ENCODE results near the gene MR1. TPM values are rescaled to one million over a fixed set of nuclear protein-coding genes. Genes with fewer than 3 reads are reported as not detected.

The MR1 gene
- total and polyA plus RNA-seq, 2 of the 13 experiments (the other 11 are each of a cell fraction or from before 2014, with no cell fraction given) = 7.7 to 10.4 TPM

DNA sequence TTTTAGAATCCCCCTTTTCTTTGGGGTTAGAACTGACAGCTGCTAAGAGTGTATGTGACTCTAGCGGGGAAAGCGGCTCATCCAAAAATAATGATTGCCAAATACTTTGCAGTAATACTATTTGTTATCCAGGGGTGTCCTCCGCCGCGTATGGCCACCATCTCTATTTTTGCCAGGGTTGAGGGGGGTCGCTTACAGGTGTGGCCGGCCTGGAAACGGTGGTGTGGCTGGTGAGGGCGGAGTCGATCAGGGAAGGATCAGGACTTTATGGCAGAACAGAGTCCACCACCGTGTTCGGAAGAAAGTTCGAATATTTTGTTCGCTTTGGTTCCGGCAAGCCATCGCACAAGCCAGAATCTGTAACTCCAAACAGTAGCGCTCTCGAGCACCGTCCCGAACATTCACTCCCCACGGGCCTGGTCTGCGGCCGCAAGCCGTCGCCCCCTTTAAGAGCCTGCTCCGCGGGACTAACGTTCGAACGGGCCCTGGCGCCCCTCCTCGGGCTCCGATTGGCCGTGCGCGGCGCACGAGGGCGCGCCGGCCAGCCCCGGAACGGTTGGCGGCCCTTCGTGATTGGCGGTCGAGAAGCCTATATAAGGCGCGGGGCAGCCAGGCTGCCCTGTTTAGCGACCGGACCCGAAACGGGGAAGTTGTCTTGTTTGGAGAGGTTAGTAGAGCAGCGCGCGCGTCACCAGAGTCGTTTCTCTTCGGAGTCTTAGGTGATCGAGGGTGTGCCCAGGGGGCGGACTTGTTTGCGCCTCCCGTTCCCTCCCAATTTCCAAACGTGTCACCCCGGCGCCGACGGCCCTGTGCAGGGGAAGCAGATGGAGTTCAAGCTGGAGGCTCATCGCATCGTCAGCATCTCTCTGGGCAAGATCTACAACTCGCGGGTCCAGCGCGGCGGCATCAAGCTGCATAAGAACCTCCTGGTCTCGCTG is 54.6 kb downstream of the MR1 start, which contains the start of gene IER5 (continued):
- peak; percentile 76 for TF ChIP-seq AGO1 (IDR thresholded peaks at IDR 0.05; ENCODE audit: low read depth, low read length, poor library complexity, severe bottlenecking)
- TF ChIP-seq ZNF333 (CRISPR knock-in tag; IDR thresholded peaks at IDR 0.05; ENCODE audit: borderline replicate concordance) = no peak
- TF ChIP-seq, protein P1, sequence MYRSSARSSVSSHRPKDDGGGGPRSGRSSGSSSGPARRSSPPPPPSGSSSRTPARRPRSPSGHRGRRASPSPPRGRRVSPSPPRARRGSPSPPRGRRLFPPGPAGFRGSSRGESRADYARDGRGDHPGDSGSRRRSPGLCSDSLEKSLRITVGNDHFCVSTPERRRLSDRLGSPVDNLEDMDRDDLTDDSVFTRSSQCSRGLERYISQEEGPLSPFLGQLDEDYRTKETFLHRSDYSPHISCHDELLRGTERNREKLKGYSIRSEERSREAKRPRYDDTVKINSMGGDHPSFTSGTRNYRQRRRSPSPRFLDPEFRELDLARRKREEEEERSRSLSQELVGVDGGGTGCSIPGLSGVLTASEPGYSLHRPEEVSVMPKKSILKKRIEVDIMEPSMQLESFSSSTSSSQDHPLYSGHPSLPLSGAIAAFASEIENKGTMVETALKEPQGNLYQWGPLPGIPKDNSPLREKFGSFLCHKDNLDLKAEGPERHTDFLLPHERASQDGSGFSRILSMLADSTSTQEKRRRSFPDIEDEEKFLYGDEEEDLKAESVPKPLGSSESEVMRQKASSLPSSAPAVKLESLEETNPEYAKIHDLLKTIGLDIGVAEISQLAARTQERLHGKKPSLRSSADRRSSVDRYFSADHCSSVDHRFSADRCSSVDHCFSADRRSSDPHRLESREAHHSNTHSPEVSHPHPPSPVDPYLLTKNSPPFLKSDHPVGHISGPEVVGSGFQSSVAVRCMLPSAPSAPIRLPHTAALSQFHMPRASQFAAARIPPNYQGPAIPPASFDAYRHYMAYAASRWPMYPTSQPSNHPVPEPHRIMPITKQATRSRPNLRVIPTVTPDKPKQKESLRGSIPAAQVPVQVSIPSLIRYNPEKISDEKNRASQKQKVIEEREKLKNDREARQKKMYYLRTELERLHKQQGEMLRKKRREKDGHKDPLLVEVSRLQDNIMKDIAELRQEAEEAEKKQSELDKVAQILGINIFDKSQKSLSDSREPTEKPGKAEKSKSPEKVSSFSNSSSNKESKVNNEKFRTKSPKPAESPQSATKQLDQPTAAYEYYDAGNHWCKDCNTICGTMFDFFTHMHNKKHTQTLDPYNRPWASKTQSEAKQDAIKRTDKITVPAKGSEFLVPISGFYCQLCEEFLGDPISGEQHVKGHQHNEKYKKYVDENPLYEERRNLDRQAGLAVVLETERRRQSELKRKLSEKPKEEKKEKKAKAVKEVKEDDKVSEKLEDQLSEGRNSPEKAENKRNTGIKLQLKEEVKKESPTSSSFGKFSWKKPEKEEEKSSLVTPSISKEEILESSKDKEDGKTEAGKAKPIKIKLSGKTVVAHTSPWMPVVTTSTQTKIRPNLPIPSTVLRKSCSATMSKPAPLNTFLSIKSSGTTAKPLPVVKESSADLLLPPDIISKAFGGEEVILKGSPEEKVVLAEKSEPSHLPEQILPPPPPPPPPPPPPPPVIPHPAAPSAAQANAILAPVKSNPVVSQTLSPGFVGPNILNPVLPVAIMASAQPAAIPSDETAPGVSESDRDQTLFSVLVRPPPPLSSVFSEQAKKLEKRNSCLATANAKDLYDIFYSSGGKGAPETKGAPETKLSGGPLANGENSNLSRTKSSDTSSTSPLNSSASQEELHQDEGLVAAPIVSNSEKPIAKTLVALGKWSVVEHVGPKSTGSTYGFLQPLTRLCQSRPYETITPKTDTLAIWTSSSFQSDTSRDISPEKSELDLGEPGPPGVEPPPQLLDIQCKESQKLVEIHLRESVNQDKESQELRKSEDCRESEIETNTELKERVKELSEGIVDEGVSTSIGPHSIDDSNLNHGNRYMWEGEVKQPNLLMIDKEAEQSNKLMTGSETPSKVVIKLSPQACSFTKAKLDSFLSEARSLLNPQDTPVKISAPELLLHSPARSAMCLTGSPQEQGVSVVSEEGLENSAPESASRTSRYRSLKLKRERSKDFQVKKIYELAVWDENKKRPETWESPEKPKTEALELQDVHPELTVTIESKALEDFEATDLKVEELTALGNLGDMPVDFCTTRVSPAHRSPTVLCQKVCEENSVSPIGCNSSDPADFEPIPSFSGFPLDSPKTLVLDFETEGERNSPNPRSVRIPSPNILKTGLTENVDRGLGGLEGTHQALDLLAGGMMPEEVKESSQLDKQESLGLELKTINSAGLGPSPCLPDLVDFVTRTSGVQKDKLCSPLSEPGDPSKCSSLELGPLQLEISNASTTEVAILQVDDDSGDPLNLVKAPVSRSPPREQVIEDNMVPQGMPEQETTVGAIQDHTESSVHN (CRISPR knock-in tag; IDR thresholded peaks at IDR 0.05) = no peak
- peak; percentile 94 for TF ChIP-seq ZNF749 (CRISPR knock-in tag; IDR thresholded peaks at IDR 0.05; ENCODE audit: borderline replicate concordance)
- peak; percentile 67; the same call in 1 of the 2 replicates for TF ChIP-seq ZNF331 (CRISPR knock-in tag; IDR thresholded peaks at IDR 0.05)
- peak; percentile 82 for TF ChIP-seq SNAPC2 (CRISPR knock-in tag; IDR thresholded peaks at IDR 0.05)
- TF ChIP-seq, protein P2, sequence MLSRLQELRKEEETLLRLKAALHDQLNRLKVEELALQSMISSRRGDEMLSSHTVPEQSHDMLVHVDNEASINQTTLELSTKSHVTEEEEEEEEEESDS (CRISPR knock-in tag; IDR thresholded peaks at IDR 0.05; ENCODE audit: borderline replicate concordance) = 0 out of 2 replicates have a peak, but pooled peaks have one; percentile 44
- TF ChIP-seq, protein P3, sequence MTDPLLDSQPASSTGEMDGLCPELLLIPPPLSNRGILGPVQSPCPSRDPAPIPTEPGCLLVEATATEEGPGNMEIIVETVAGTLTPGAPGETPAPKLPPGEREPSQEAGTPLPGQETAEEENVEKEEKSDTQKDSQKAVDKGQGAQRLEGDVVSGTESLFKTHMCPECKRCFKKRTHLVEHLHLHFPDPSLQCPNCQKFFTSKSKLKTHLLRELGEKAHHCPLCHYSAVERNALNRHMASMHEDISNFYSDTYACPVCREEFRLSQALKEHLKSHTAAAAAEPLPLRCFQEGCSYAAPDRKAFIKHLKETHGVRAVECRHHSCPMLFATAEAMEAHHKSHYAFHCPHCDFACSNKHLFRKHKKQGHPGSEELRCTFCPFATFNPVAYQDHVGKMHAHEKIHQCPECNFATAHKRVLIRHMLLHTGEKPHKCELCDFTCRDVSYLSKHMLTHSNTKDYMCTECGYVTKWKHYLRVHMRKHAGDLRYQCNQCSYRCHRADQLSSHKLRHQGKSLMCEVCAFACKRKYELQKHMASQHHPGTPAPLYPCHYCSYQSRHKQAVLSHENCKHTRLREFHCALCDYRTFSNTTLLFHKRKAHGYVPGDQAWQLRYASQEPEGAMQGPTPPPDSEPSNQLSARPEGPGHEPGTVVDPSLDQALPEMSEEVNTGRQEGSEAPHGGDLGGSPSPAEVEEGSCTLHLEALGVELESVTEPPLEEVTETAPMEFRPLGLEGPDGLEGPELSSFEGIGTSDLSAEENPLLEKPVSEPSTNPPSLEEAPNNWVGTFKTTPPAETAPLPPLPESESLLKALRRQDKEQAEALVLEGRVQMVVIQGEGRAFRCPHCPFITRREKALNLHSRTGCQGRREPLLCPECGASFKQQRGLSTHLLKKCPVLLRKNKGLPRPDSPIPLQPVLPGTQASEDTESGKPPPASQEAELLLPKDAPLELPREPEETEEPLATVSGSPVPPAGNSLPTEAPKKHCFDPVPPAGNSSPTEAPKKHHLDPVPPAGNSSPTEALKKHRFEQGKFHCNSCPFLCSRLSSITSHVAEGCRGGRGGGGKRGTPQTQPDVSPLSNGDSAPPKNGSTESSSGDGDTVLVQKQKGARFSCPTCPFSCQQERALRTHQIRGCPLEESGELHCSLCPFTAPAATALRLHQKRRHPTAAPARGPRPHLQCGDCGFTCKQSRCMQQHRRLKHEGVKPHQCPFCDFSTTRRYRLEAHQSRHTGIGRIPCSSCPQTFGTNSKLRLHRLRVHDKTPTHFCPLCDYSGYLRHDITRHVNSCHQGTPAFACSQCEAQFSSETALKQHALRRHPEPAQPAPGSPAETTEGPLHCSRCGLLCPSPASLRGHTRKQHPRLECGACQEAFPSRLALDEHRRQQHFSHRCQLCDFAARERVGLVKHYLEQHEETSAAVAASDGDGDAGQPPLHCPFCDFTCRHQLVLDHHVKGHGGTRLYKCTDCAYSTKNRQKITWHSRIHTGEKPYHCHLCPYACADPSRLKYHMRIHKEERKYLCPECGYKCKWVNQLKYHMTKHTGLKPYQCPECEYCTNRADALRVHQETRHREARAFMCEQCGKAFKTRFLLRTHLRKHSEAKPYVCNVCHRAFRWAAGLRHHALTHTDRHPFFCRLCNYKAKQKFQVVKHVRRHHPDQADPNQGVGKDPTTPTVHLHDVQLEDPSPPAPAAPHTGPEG (CRISPR knock-in tag; IDR thresholded peaks at IDR 0.05) = peak; percentile 65; the same call in 1 of the 2 replicates
- no peak for TF ChIP-seq THYN1 (CRISPR knock-in tag; IDR thresholded peaks at IDR 0.05; ENCODE audit: borderline replicate concordance, low read depth)
- TF ChIP-seq ZNF790 (CRISPR knock-in tag; IDR thresholded peaks at IDR 0.05; ENCODE audit: borderline replicate concordance) = peak; percentile 61; the same call in 1 of the 2 replicates
- peak; percentile 65; the same call in 1 of the 2 replicates for TF ChIP-seq ZNF205 (CRISPR knock-in tag; IDR thresholded peaks at IDR 0.05)
- no peak; the same call in 1 of the 2 replicates for TF ChIP-seq ZNF296 (CRISPR knock-in tag; conservative IDR thresholded peaks at IDR 0.05)
- peak; percentile 70 for TF ChIP-seq ISL2 (CRISPR knock-in tag; IDR thresholded peaks at IDR 0.05)
